ENCODE measurements around the gene INPP5A.
"Not testable (repeated sequence)": the region's sequence is repeated elsewhere in the genome, so short reads cannot be mapped to it uniquely, and the experiment has no call there.

Gene INPP5A

DNA sequence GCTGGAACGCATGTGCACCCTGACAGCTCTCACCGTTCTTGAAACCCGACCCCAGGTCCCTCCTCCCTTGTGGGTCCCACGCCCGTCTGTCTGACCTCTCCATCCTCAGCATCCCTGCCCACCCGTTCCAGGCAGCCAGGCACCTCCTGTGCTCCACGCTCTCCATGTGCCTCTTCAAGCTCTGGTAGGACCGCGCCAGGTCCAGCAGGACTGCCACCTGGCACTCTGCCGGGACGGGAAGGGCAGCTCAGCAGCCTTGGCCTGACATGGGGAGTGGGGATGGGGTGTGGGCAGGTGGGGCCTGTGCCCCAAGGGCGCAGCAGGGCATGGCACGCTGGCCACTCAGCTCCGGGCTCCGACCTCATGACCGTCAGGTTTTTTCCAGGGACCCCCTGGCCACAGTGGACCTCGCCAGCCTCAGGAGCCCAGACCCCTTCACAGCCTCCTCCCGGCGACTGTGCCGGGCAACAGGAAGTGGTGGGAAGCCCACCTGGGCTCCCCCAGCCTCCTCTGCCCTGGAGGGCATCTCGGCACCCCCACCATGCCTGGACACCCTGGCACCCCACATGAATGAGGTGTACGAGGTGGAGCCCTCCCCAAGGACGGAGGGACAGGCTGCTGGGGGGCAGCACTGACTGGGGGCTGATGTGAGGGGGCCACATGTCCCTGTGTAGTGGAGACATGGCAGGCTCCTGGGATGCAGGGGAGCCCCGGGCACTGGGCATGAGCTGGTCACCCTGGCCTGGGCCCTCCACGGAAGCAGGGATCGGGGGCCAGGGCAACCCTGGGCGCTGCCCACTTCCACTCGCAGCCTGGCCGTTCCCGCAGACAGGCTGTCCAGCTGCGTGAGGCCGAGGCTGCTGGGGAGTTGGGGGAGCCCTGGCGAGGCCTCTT, 273.5 kb downstream of the INPP5A start:
- no peak for DNase-seq

DNA sequence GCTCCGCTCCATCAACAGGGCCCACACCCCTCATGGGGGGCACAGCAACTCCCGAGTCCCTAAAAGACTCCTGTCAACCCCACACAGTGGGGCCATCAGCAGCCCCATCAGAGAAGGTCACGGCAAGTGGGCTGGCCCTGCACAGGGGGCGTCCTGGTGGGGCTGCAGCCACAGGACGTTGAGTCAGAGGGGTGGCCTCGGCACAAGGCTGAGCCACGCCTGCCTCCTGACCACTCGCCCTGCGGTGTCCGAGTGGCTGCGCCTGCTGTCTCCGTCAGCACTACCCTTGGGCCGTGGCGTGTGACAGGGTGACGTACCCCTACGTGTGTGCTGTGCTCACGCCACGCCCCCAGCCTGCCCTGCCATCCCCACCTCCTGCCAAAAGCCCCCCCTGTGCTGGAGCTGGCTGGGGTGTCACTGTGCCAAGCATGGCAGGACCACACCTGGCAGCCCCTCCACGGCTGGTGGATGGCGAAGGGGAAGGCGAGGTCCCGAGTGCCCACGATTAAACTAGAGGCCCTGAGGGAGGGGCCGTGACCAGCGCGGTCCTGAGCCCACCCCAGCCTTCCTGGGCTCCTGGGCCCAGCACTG, 274.4 kb downstream of the INPP5A start:
- DNase-seq = no peak

DNA sequence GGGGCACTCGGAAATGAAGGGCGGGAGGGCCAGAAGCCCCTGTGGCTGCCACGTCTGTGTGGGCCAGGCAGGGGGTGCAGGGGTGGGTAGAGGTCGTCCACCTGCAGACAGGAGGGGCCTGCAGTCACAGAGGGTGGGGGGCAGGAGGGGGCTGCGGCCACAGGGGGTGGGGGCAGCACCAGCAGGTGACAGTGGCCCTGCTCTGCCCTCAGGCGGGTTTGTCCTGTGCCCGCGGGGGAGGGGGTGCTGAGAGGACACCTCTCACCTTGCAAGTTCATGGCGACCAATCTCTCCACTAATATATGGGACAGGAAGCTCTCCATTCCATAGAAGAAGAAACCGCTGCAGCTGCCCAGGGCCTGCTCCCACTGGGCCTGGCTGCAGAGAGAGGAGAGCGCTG, 274.9 kb downstream of the INPP5A start:
- DNase-seq = no peak

- no peak for DNase-seq
Measured at GRCh38 chr10:132813001-132813401, 275.4 kb downstream of the INPP5A start.

DNA sequence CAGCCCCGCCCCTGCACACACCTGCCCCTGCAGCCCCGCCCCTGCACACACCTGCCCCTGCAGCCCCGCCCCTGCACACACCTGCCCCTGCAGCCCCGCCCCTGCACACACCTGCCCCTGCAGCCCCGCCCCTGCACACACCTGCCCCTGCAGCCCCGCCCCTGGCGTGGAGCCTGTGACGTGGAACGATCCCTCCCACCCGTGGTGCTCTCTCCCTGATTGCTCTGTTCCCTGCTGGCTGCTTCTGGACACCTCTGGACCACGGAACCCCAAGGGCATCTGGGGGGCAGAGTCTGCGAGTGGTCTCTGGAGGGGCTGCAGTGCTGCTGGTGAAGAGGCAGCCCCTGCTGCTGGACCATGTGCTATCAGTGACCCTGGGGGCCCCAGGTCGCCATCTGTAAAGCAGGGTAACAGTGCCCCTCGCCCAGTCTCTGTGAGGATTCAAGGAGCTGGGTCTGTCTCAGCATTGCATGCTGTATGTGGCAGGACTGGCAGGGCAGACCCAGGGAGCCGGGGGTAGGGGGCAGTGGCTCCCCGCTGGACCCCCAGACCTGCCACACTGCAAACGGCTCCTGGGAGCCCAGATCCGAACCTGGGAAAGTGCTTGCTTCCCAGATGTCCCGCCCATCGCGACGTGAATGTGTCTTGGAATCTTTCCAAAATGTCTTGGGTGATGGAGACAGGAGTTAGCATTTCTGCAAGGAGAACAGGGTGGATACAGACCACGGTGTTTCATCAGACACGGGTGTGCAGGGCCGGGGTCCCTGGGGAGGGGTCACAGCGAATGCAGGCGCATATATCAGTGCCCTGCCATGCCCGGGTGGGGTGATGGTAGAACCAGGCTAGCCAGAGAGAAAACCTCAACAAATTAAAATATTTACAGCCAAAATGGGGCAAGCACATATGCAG, 276.2 kb downstream of the INPP5A start:
- no peak for DNase-seq

DNA sequence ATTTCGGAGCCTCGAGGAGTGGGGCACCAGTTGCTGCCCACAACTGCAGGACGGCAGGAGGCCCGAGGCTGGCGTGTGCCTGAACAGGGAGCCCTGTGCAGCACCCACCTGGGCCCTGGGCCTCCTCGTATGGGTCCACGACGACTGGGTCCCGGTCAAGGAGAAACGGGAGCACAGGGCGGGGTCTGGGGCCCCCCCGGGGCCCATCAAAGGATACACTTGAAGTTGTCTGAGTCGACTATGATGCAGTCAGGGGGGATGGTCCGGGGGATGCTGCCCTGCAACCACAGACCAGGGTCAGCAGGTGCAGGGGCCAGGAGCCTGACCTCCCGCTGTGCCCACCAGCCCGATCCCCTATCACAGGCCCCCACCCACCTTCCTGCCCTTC, 276.9 kb downstream of the INPP5A start:
- no peak for DNase-seq

DNA sequence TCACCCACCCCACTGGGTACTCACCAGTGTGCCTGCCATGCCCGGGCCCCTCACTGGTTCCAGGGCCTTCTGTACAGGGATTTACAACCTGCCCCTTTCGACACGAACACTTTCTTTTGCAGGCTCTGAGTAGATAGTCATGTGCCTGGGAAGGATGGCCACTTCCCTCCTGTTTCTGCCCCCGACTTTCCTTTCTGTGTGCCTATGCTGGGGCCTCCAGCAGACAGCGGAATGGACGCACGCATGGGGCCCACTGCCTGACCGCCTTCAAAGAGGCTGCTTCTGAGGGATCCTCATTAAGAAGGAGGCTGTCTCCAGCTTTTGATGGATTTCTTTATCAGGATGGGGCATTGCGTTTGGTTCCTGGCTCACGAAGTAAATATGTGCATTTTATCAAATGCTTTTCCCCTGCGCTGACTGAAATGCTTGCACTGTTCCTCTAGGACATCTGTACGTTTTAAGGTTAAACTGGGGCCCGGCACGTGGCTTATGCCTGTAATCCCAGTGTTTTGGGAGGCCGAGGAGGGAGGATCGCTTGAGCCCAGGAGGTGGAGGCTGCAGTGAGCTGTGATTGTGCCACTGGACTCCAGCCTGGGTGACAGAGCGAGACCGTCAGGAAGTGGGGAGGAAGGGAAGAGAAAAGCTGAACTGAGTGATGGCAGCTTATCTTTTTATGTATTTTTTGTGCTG, 277.7 kb downstream of the INPP5A start:
- no peak for DNase-seq

DNA sequence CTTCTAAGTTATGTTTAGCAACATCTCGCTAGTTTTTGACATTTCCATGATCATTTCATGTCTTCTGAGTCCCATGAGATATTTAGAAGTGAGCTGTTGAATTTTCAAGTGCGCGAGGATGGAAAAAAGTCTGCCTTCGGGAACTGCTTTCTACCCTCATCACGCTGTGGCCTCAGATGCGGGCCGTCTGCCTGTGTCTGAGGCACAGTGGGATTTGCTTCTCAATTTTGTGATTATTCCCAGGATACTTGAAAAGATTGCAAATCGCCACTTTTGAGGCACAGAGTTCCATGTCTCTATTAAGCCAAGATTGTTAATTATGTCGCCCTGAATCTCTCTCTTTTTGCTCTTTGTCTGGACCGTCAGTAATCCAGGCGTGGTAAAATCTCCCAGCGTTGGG, 279.1 kb downstream of the INPP5A start:
- DNase-seq = no peak

GRCh38 chr10:132817701-132818211, 280.2 kb downstream of the INPP5A start:
- no peak for DNase-seq

- DNase-seq = no peak
Measured at GRCh38 chr10:132820056-132820455, 282.5 kb downstream of the INPP5A start.

DNA sequence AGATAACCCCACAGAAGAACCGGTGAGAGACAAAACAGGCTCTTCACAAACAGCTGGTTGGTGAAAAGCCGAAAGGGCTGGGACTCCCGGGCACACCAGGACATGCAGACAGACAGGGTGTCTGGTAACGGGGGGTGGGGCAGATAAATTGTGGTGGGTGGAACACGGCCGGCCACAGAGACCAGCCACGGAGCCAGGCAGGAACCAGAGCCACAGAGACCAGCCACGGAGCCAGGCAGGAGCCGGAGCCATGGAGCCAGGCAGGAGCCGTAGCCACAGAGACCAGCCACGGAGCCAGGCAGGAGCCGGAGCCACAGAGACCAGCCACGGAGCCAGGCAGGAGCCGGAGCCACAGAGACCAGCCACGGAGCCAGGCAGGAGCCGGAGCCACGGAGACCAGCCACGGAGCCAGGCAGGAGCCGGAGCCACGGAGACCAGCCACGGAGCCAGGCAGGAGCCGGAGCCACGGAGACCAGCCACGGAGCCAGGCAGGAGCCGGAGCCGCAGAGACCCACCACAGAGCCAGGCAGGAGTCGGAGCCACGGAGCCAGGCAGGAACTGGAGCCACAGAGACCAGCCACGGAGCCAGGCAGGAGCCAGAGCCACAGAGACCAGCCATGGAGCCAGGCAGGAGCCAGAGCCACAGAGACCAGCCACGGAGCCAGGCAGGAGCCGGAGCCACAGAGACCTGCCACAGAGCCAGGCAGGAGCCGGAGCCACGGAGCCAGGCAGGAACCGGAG, 288.4 kb downstream of the INPP5A start:
- not testable (repeated sequence) for DNase-seq

GRCh38 chr10:132826524-132827422, 289.2 kb downstream of the INPP5A start:
- DNase-seq = no peak

DNA sequence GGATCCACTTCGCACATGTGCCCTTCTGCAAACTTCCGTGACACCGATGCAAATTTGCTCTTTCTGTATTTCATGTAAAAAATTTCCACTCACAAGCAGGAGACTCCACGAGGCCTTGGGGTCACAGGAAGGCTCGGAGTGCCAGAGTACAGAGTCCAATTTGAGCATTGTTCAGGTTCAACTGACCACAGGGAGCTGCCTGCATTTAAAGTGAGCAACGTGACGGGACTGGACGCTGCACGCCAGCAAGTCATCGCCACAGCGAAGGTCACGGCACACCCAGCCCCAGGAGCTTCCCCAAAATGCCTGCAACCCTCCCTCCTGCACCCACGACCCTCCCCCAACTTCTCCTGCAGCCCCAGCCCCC, 289.8 kb downstream of the INPP5A start:
- no peak for DNase-seq

GRCh38 chr10:132827861-132828539, 290.4 kb downstream of the INPP5A start:
- no peak for DNase-seq

DNA sequence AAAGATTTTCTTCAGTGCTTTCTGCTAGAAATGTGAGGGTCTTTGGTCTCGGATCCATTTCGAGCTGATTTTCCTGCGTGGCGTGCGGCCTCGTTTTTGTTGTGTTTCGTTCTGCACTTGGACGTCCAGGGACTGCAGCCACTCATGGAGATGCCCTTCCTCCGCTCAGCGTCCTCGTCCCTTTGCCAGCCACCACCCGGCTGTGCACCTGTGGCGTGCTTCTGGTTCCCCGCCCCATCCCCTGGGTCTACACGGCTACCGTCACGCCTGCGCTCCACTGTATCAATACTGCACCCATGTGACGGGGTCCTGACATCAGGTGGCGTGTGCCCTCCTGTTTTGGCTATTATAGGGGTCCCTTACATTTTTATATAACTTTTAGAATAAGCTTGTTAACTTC, 291.1 kb downstream of the INPP5A start:
- DNase-seq = no peak

GRCh38 chr10:132829403-132829802, 291.8 kb downstream of the INPP5A start:
- no peak for DNase-seq

DNA sequence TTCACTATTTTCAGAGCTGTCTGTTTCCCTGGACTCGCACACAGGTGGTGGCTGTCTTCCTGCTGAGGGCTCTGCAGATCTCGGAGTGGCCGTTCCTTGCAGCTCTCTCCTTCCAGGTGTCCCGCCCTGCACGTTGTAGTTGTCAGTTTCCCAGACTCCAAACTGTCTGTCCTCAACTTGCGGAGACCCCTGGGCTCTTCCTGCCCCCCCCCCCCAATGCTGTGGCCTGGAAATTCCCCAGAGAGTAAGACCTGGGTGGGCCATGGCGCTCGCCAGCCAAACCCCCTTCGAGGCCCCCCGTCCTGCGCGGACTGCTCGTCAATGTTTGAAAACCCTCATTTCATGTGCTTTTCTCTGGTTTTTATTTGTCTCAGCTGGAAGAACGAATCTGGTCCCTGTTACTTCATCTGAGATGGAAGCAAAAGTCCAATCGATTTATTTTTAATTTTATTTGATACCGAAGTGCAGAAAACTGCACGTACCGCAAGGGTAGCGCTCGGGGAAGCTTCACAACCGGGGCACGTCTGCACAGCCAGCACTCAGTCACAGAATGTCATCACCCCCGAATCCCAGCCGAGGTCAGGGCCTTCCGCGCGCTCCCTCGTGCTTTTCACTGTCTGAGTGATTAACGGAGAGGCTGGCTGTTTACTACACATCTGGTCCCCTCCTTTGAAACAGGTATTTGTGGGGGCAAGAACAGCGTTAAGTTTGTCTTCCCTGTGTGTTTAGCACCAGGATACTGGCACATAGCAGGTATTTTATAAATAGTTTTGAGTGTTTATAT, 294.8 kb downstream of the INPP5A start:
- no peak for DNase-seq
